Adipose tissue (tissue), 3 donors: ENCODE results near the gene IL1A. TPM values are rescaled to one million over a fixed set of nuclear protein-coding genes. Genes with fewer than 3 reads are reported as not detected.

Source experiments
- H3K27ac ChIP-seq: one replicate; pipeline ENCODE4 v1.5.1; 2013; ENCODE audit warnings: low read depth, low read length
- WGBS, 3 donors: extraction: QIAGEN DNeasy Blood & Tissue Kit; methylation state at CpG; one replicate each; pipeline ENCODE4 v1.1.7; 2013; 5-methylcytosine and 5-hydroxymethylcytosine counted together
- polyA plus RNA-seq, 3 donors: library from polyadenylated mRNA; stranded (reverse); fragments of 200-250 nt; gene quantifications; one replicate each; pipeline ENCODE4 v1.2.3, GENCODE V29; 2013
- donor health status: healthy with polysubstance abuse.
- donor health status: Bipolar disorder and iron deficiency.
- donor health status: healthy.

IL1A gene
- polyA plus RNA-seq, 3 donors, result 1.2 TPM; not detected in 2

- WGBS, 3 donors, result 75 to 87% (median 81%) methylated on average over 2 of the region's 2 CpGs
- no peak overlapping the region for H3K27ac ChIP-seq
Measured at GRCh38 chr2:112773556-112773955, 10.7 kb downstream of the IL1A start.

GRCh38 chr2:112772911-112773475, 11.3 kb downstream of the IL1A start:
- WGBS, 3 donors, result 37 to 62% (median 55%) methylated on average over 2 of the region's 2 CpGs

GRCh38 chr2:112772322-112772721, 12.0 kb downstream of the IL1A start:
- no peak overlapping the region for H3K27ac ChIP-seq
- WGBS, 3 donors, result 51 to 69% (median 60%) methylated on average over 4 of the region's 4 CpGs

More at GRCh38 chr2:112772911-112773475, 11.3 kb downstream of the IL1A start:
- no peak overlapping the region for H3K27ac ChIP-seq

- 38 to 65% (median 42%) methylated on average over 1 of the region's 1 CpG for WGBS, 3 donors
- no peak overlapping the region for H3K27ac ChIP-seq
Measured at GRCh38 chr2:112768432-112768831, 15.9 kb downstream of the IL1A start.

- WGBS, 3 donors, result 55 to 77% (median 55%) methylated on average over 6 of the region's 6 CpGs
- no peak overlapping the region for H3K27ac ChIP-seq
Measured at GRCh38 chr2:112767693-112768330, 16.5 kb downstream of the IL1A start.

DNA sequence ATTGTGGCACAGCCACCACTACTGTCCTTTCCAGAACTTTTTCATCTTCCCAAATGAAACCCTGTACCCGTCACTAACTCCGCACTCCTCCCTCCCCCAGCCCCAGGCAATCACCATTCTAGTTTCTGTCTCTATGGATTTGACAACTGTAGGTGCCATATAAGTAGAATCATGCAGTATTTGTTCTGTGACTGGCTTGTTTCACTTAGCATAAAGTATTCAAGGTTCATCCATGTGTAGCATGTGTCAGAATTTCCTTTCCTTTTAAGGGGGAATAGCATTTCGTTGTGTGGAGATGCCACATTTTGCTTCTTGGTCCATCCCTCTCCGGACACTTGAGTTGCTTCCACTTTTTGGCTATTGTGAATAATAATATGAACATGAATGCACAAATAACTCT, 19.0 kb downstream of the IL1A start:
- no peak overlapping the region for H3K27ac ChIP-seq
- WGBS, 3 donors, result 53 to 71% (median 56%) methylated on average over 4 of the region's 4 CpGs

DNA sequence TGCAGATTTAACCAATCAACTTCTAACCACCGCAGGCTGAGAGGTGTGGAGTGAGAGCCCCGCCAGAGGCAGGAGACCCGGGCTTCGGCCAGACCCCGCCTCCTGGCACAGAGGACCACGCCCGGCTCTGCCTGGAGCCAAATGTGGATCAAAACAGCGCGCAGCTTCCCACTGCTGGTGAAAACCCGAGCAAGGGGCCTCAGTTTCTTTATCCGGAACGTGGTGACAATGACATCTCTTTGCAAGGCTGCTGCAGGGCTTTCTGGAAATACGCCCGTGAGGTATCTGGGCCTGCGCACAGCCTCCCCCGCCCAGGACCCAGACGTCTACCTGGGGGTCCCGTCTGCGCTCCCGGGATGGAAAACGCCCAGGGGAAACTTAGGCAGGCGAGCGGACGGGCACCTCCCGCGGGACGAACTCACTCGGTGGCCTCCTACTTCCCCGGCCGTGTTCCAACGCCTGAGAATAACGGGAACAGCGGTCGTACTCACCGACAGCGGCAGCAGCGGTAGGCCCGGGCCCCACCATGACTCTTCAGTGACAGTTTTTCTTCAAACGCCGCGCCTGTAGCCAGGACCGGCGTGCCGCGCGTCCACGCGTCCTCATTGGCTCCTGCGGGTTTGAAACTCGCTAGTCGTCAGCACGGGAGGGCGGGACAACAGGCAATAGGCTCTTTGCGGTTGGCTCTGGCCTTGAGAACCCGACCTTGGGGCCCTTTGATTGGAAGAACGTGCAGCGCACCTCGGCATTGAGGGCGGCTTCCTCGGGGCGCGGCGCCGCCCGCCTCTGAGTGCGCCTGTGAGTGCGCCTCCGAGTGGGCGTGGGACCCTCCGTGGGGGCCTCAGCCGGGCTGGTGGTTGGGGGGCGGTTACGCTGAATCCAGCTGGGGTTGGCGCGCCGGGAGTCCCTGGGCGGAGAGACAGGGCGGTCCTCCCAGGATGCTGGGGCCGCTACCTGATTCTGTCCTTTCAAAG, 19.9 kb downstream of the IL1A start, which contains the start of gene CKAP2L:
CKAP2L (minus strand) TSS at position 539 of the 974 bp plus-strand sequence; CDS start at position 528, 11 bp downstream.
- WGBS, 3 donors, result 0 to 1% (median 1%) methylated on average over 77 to 79 of the region's 79 CpGs
- H3K27ac ChIP-seq, result no peak within 1 kb of the TSS

DNA sequence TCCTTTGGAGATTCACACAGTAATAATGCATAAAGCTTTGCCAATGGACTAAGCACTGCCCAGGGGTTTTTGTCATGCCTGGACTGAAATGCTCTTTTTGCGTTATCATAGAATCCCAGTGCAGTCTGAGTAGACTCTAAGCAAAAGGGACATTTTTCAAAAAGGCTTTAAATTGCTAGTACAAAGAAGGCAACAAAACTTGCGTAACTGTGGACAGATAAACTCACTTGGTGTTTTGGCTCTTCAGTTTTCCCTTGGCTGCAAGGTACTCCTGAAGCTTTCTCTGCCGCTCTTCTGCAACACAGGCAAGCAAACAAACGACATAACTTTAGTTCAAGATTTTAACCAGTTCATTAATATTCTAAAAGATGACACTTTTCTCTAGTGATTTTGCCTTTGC, 22.0 kb downstream of the IL1A start:
- WGBS, 3 donors, result 92 to 96% (median 94%) methylated on average over 4 of the region's 4 CpGs
- H3K27ac ChIP-seq, result no peak overlapping the region

- H3K27ac ChIP-seq, result no peak overlapping the region
- 82 to 95% (median 95%) methylated on average over 1 of the region's 1 CpG for WGBS, 3 donors
Measured at GRCh38 chr2:112760149-112760548, 24.1 kb downstream of the IL1A start.

- 77 to 90% (median 81%) methylated on average over 2 of the region's 2 CpGs for WGBS, 3 donors
- no peak overlapping the region for H3K27ac ChIP-seq
Measured at GRCh38 chr2:112758711-112759110, 25.6 kb downstream of the IL1A start.

DNA sequence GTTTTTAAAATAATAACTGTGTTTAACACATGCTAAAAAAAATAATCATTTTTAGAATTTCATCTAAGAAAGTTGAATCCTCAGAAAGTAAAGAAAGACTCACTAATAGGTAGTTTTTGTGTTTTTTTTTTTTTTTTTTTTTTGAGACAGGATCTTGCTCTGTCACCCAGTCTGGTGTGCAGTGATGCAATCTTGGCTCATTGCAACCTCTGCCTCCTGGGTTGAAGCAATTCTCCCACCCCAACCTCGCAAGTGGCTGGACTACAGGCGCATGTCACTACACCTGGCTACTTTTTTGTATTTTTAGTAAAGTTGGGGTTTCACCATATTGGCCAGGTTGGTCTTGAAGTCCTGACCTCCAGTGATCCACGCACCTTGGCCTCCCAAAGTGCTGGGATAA, 27.0 kb downstream of the IL1A start:
- no peak overlapping the region for H3K27ac ChIP-seq
- 70 to 93% (median 78%) methylated on average over 3 of the region's 3 CpGs for WGBS, 3 donors

DNA sequence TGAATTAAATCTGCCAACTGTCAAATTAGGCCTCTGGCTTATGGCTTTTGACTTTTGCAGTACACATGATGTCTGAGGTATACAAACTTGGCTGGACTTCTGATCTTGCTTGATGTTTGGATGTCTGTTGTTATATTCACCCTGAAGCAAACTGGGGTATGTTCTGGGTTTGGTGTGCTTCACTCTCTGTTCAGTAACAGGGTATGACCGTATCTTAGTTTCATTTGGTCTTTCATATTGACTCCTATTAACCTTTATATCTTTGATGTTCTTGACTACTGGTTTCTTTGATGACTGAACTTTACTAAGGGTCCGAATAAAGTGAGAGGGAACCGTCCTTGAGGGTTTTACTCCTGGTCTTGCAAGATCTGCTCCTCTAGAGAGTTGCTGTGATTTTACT, 28.1 kb downstream of the IL1A start:
- H3K27ac ChIP-seq, result no peak overlapping the region
- 91 to 100% (median 96%) methylated on average over 3 of the region's 3 CpGs for WGBS, 3 donors

DNA sequence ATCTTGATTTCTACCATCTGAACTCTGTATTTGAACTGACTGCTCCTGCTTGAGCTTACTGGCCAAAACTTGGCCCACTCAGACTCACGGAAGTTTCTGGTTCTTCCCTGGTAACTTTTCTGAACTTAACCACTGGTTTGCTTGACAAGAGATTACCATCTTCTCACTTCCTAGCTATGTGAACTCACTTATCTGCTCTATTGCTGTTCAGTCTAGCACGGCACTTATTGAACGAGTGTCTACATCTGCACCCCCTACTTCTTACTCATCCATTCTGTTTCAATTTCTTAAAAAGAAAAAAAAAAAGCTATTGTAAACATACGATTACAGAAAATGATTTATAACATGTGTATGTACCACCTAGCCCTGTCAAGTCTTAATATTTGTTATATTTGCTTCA, 28.8 kb downstream of the IL1A start:
- 83 to 92% (median 91%) methylated on average over 4 of the region's 4 CpGs for WGBS, 3 donors

GRCh38 chr2:112754564-112754963, 29.7 kb downstream of the IL1A start:
- WGBS, 3 donors, result 91 to 100% (median 97%) methylated on average over 1 of the region's 1 CpG
- no peak overlapping the region for H3K27ac ChIP-seq

More for the DNA sequence above, 28.8 kb downstream of the IL1A start:
- no peak overlapping the region for H3K27ac ChIP-seq

DNA sequence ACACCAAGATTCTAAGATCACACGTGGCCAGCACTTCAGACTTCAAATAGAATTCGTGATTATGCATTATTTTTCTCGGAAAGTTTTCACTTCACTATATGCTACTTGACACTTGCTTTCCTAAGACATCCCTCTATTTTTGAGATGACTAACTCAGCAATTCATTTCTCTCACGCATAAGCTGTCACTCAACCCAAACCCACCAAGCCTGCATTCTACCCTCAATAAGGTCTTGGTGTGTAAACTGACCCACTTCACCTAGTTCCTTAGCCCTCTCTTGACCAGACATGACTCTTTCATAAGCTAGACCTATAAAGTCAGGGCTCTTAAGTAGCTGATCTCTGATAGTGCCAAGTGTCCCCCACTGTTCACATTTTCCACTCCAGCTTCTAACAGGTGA, 31.6 kb downstream of the IL1A start:
- WGBS, 3 donors, result 80 to 94% (median 89%) methylated on average over 4 of the region's 4 CpGs
- H3K27ac ChIP-seq, result no peak overlapping the region

GRCh38 chr2:112751451-112752197, 32.7 kb downstream of the IL1A start:
- H3K27ac ChIP-seq, result no peak overlapping the region

GRCh38 chr2:112750560-112750843, 33.8 kb downstream of the IL1A start:
- no peak overlapping the region for H3K27ac ChIP-seq

- WGBS, 3 donors, result 63 to 65% (median 65%) methylated on average over 9 of the region's 9 CpGs
Measured at GRCh38 chr2:112749755-112750559, 34.3 kb downstream of the IL1A start.

More at GRCh38 chr2:112749755-112750559, 34.3 kb downstream of the IL1A start:
- H3K27ac ChIP-seq, result peak overlapping the region; percentile 26
